Astrocyte (in vitro differentiated cells and primary cell): ENCODE data around the gene SLC4A2.

ENCODE experiments used
- EZH2 ChIP-seq: IDR thresholded peaks from 2 replicates; pipeline ENCODE4 v1.6.1; 2012; ENCODE audit warnings: mild to moderate bottlenecking, low read length, inconsistent platforms; ENCODE audit not compliant: insufficient read depth
- TF ChIP-seq, protein P1 (sequence below): IDR thresholded peaks from 2 replicates; pipeline ENCODE4 v1.5.1; 2011; ENCODE audit warnings: low read depth, mild to moderate bottlenecking, inconsistent platforms, low read length, moderate library complexity; ENCODE audit not compliant: insufficient read depth

DNA sequence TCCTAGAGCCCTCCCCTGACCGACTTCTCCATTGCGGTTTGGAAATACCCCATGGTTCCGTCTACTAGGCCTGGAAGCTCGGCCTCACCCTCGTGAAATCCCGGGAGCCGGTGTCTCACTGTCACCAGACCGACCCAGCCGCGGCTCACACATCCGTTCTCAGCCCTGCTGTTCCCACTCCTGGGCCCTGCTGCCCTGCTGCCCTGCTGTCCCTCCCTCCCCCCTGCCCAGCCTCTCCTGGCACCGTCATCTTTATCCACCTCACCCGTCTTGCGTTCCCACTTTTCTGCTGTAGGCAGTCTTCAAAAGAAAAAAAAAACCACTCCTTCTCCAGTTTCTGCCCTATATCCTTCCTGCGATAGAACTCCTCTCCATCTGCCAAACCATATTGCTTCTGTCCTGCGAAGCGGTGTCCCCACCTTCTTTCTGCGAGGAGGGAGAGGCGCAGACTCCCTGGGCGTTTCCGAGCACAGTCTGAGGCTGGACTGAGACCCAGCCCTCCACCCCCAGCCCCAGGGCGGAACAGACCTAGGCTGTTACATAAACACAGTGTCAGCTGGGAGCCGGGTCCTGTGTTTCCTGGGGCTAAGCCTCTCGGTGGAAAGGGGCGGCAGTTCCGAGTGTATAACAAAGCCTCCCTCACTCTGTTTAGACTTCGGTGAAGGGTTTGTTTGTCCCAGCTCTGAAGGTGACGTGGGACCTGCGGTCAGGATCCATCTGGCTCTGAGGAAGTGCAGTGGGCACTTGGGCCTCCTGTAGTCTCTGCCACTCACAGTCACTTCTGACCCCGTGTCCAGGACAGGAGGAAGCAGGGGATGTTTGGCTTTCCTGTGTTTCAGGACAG lies 29.7 kb downstream of the SLC4A2 start:
- TF ChIP-seq, protein P1, sequence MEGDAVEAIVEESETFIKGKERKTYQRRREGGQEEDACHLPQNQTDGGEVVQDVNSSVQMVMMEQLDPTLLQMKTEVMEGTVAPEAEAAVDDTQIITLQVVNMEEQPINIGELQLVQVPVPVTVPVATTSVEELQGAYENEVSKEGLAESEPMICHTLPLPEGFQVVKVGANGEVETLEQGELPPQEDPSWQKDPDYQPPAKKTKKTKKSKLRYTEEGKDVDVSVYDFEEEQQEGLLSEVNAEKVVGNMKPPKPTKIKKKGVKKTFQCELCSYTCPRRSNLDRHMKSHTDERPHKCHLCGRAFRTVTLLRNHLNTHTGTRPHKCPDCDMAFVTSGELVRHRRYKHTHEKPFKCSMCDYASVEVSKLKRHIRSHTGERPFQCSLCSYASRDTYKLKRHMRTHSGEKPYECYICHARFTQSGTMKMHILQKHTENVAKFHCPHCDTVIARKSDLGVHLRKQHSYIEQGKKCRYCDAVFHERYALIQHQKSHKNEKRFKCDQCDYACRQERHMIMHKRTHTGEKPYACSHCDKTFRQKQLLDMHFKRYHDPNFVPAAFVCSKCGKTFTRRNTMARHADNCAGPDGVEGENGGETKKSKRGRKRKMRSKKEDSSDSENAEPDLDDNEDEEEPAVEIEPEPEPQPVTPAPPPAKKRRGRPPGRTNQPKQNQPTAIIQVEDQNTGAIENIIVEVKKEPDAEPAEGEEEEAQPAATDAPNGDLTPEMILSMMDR: no peak
- TF ChIP-seq EZH2: no peak
